HEK293 (cell line): Measurements from ENCODE around the gene NDUFS8.
A peak's percentile ranks its signal among the peaks of the same experiment; 100 is the strongest.

Source experiments
- CTCF ChIA-PET: fragments of 350-600 bp; formaldehyde crosslinking; extraction: SDS; loops from one replicate; lab custom pipeline; 2021; ENCODE audit warnings: antibody characterized with exemption; lab: Yijun Ruan, JAX
- POLR2A ChIA-PET: fragments of 300-600 bp; formaldehyde crosslinking; extraction: SDS; loops from one replicate; lab custom pipeline; 2020; ENCODE audit warnings: antibody characterized with exemption, inconsistent platforms; lab: Yijun Ruan, JAX
- H3K27ac ChIP-seq: fragments of 200-500 bp; sonication (Bioruptor generic); 2 replicates; pipeline ENCODE4 v1.5.1; 2014; ENCODE audit warnings: low read depth, low read length, control low read depth, inconsistent platforms; ENCODE audit errors: extremely low read depth
- H3K36me3 ChIP-seq, 2 experiments: fragments of 200-500 bp in 1 of 2; sonication (Bioruptor generic) in 1 of 2; 1 replicate in 1 of 2; 2 replicates in 1 of 2; pipeline ENCODE4 v1.5.1; 2014 to 2017; ENCODE audit warnings: inconsistent platforms in 2 of 2, low read length in 2 of 2; ENCODE audit not compliant: control insufficient read depth in 2 of 2, insufficient read depth in 1 of 2
- H3K4me1 ChIP-seq: fragments of 200-500 bp; sonication (Bioruptor generic); 2 replicates; pipeline ENCODE4 v1.5.1; 2014; ENCODE audit warnings: mild to moderate bottlenecking, low read length, inconsistent platforms; ENCODE audit not compliant: control insufficient read depth, insufficient read depth
- H3K4me3 ChIP-seq: 2 replicates; pipeline ENCODE4 v1.5.1; 2011; ENCODE audit warnings: low read depth, mild to moderate bottlenecking, control low read depth, low read length, moderate library complexity
- H3K9me3 ChIP-seq: fragments of 200-500 bp; sonication (Bioruptor generic); 2 replicates; pipeline ENCODE4 v1.5.1; 2014; ENCODE audit warnings: low read depth, low read length, inconsistent platforms; ENCODE audit not compliant: control insufficient read depth, insufficient read depth
- BCL11B ChIP-seq: fragments of 450-650 bp; formaldehyde crosslinking; IDR thresholded peaks from 2 replicates; pipeline ENCODE4 v1.5.1; 2016; ENCODE audit warnings: low read depth, missing biosample characterization, missing genetic modification characterization
- BCL6B ChIP-seq: fragments of 450-650 bp; formaldehyde crosslinking; IDR thresholded peaks from 2 replicates; pipeline ENCODE4 v1.5.1; 2017; ENCODE audit warnings: missing biosample characterization, missing genetic modification characterization
- GLIS1 ChIP-seq: fragments of 450-650 bp; formaldehyde crosslinking; IDR thresholded peaks from 2 replicates; pipeline ENCODE4 v1.5.1; 2016; ENCODE audit warnings: missing biosample characterization, missing genetic modification characterization
- GLIS2 ChIP-seq: fragments of 450-650 bp; formaldehyde crosslinking; IDR thresholded peaks from 2 replicates; pipeline ENCODE4 v1.5.1; 2016; ENCODE audit warnings: missing biosample characterization, missing genetic modification characterization
- KLF17 ChIP-seq: fragments of 450-650 bp; formaldehyde crosslinking; IDR thresholded peaks from 2 replicates; pipeline ENCODE4 v1.5.1; 2016; ENCODE audit warnings: missing biosample characterization, missing genetic modification characterization
- RBAK ChIP-seq: fragments of 450-650 bp; formaldehyde crosslinking; IDR thresholded peaks from 2 replicates; pipeline ENCODE4 v1.5.1; 2016; ENCODE audit warnings: missing biosample characterization, missing genetic modification characterization
- SCRT2 ChIP-seq: fragments of 450-650 bp; formaldehyde crosslinking; IDR thresholded peaks from 2 replicates; pipeline ENCODE4 v1.5.1; 2016; ENCODE audit warnings: missing biosample characterization, missing genetic modification characterization
- SP3 ChIP-seq: fragments of 450-650 bp; formaldehyde crosslinking; IDR thresholded peaks from 2 replicates; pipeline ENCODE4 v1.5.1; 2016; ENCODE audit warnings: missing biosample characterization, missing genetic modification characterization
- ZIC2 ChIP-seq: fragments of 450-650 bp; formaldehyde crosslinking; IDR thresholded peaks from 2 replicates; pipeline ENCODE4 v1.5.1; 2016; ENCODE audit warnings: missing biosample characterization, missing genetic modification characterization
- ZNF133 ChIP-seq: fragments of 450-650 bp; formaldehyde crosslinking; IDR thresholded peaks from 2 replicates; pipeline ENCODE4 v1.5.1; 2016; ENCODE audit warnings: missing biosample characterization, missing genetic modification characterization
- ZNF155 ChIP-seq: fragments of 450-650 bp; formaldehyde crosslinking; IDR thresholded peaks from 2 replicates; pipeline ENCODE4 v1.5.1; 2016; ENCODE audit warnings: missing biosample characterization, missing genetic modification characterization
- ZNF16 ChIP-seq: fragments of 450-650 bp; formaldehyde crosslinking; IDR thresholded peaks from 2 replicates; pipeline ENCODE4 v1.5.1; 2016; ENCODE audit warnings: low read depth, missing biosample characterization, missing genetic modification characterization
- ZNF174 ChIP-seq: fragments of 450-650 bp; formaldehyde crosslinking; IDR thresholded peaks from 2 replicates; pipeline ENCODE4 v1.5.0; 2017; ENCODE audit warnings: missing biosample characterization, mild to moderate bottlenecking, missing genetic modification characterization
- ZNF184 ChIP-seq: fragments of 450-650 bp; IDR thresholded peaks from 2 replicates; pipeline ENCODE4 v1.5.1; 2018; ENCODE audit warnings: missing biosample characterization, mild to moderate bottlenecking, missing genetic modification characterization
- ZNF19 ChIP-seq: fragments of 450-650 bp; formaldehyde crosslinking; IDR thresholded peaks from 2 replicates; pipeline ENCODE4; 2016; ENCODE audit warnings: missing biosample characterization, missing genetic modification characterization, low read depth
- ZNF223 ChIP-seq: fragments of 450-650 bp; formaldehyde crosslinking; IDR thresholded peaks from 2 replicates; pipeline ENCODE4 v1.5.1; 2016; ENCODE audit warnings: missing biosample characterization, missing genetic modification characterization
- ZNF266 ChIP-seq: fragments of 450-650 bp; formaldehyde crosslinking; IDR thresholded peaks from 2 replicates; pipeline ENCODE4 v1.5.1; 2016; ENCODE audit warnings: missing biosample characterization, missing genetic modification characterization, low read depth
- ZNF768 ChIP-seq: fragments of 450-650 bp; formaldehyde crosslinking; IDR thresholded peaks from 2 replicates; pipeline ENCODE4 v1.5.1; 2018; ENCODE audit warnings: missing biosample characterization, mild to moderate bottlenecking, missing genetic modification characterization
- ZNF785 ChIP-seq: fragments of 450-650 bp; formaldehyde crosslinking; IDR thresholded peaks from 2 replicates; pipeline ENCODE4 v1.5.1; 2016; ENCODE audit warnings: missing biosample characterization, missing genetic modification characterization
- ZNF792 ChIP-seq: fragments of 450-650 bp; formaldehyde crosslinking; IDR thresholded peaks from 2 replicates; pipeline ENCODE4 v1.5.1; 2016; ENCODE audit warnings: missing biosample characterization, missing genetic modification characterization
- TF ChIP-seq, protein P1 (sequence below): fragments of 450-650 bp; formaldehyde crosslinking; IDR thresholded peaks from 2 replicates; pipeline ENCODE4 v1.5.1; 2017; ENCODE audit warnings: missing biosample characterization, missing genetic modification characterization
- TF ChIP-seq, protein P2 (sequence below): fragments of 450-650 bp; formaldehyde crosslinking; optimal IDR thresholded peaks from 2 replicates; pipeline ENCODE3; 2016; ENCODE audit warnings: missing biosample characterization, mild to moderate bottlenecking, missing genetic modification characterization

Gene NDUFS8

GRCh38 chr11:67999201-67999629, 31.3 kb upstream of the NDUFS8 start (continued):
- TF ChIP-seq RBAK (tag by site-specific recombination) (no peak), BCL11B (tag by site-specific recombination) (no peak), ZNF155 (tag by site-specific recombination) (no peak), ZNF768 (tag by site-specific recombination) (no peak), ZNF184 (tag by site-specific recombination) (no peak)

- Histone ChIP-seq H3K9me3 (no peaks in the 10 kb centered on the region), H3K27ac (no peak overlapping the region), H3K36me3 (no peaks in the 10 kb centered on the region), H3K4me1 (no peaks in the 10 kb centered on the region; the same call in 1 of the 2 replicates), H3K4me3 (no peak overlapping the region)
- TF ChIP-seq ZNF266 (tag by site-specific recombination) (no peak), ZNF792 (tag by site-specific recombination) (no peak), ZNF223 (tag by site-specific recombination) (no peak)
- TF ChIP-seq, protein P1, sequence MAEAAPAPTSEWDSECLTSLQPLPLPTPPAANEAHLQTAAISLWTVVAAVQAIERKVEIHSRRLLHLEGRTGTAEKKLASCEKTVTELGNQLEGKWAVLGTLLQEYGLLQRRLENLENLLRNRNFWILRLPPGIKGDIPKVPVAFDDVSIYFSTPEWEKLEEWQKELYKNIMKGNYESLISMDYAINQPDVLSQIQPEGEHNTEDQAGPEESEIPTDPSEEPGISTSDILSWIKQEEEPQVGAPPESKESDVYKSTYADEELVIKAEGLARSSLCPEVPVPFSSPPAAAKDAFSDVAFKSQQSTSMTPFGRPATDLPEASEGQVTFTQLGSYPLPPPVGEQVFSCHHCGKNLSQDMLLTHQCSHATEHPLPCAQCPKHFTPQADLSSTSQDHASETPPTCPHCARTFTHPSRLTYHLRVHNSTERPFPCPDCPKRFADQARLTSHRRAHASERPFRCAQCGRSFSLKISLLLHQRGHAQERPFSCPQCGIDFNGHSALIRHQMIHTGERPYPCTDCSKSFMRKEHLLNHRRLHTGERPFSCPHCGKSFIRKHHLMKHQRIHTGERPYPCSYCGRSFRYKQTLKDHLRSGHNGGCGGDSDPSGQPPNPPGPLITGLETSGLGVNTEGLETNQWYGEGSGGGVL = no peak
- ChIA-PET CTCF (no interaction called here), POLR2A (no interaction called here)
Measured at GRCh38 chr11:67999704-68000103, 30.8 kb upstream of the NDUFS8 start.

DNA sequence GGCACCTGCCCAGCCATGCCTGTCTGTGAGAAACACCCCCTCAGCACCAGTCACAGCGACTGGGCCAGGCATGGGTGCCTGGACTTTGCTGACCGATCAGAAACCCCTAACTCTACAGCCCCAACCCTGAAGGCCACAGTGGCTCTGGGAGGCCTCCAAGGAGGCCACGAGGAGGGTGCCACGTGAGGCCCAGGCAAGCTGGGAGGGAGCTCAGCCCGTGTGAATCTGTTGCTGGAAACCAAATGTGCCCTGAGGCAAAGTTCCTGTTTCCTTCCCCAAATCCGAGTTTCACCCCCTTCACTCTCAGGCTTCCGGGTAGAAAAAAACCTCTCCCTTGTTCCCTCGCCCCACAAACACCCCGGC, 27.9 kb upstream of the NDUFS8 start:
- ChIA-PET POLR2A (interaction anchor here (1.1 kb wide), 1 partner anchor 10 kb away, joined by 3 read pairs; no protein-coding TSS in a partner anchor), CTCF (interaction anchor here (1.4 kb wide), 1 partner anchor 19 kb away, joined by 5 read pairs; no protein-coding TSS in a partner anchor)
- no peak overlapping the region for H3K4me3 ChIP-seq

DNA sequence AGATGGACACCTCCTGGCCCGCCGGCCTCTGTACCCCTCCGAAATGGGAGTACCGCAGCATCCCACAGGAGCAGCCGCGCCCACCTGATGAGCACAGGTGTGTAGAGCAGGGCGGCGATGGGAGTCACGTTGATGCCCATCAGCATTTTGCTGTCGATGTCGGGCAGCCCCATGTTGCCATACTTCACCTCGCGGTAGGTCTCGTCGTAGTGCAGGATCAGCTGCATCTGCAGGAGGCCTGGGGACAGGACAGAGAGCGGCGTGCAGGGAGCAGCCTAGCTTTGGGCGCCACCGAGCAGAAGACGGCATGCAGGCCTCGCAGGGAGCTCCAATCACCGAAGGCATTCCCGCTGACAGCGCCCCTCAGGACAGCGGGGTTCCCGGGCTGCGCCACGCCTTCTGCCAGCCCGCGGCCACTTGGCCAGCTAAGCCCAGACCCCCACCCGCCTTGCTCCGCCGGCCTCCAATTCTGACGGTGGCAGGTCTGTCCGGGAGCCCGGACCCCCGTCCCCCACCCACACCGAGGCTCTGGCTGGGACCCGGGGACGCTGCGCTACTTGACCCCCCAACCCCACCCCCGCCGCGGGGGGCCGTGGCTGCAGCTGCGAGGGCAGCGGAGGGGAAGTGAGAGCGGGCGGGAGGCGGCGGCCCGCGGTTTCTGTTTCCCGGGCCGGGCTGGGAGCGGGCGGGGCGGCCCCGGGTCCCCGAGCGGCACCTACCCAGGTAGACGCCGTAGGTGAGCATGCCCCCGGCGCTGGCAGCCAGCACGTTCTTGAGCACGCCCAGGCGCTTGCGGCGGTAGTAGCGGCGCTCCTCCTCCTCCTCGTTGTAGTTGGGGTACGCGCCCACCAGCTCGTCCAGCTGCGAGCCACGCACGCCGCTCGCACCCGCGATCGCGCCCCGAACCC, 27.3 kb upstream of the NDUFS8 start:
- Histone ChIP-seq H3K4me1 (no peaks in the 10 kb centered on the region; the same call in 1 of the 2 replicates), H3K36me3 (no peaks in the 10 kb centered on the region), H3K9me3 (no peaks in the 10 kb centered on the region), H3K27ac (no peak overlapping the region), H3K4me3 (peak overlapping the region; percentile 48)
- ChIA-PET POLR2A (interaction anchor here (1.1 kb wide), 1 partner anchor 10 kb away, joined by 3 read pairs; no protein-coding TSS in a partner anchor), CTCF (interaction anchor here (1.4 kb wide), 1 partner anchor 18 kb away, joined by 5 read pairs; no protein-coding TSS in a partner anchor)
- no peak for TF ChIP-seq ZNF174 (tag by site-specific recombination)
- TF ChIP-seq SP3 (tag by site-specific recombination) = no peak
- no peak for TF ChIP-seq ZNF19 (tag by site-specific recombination)
- peak; percentile 47; the same call in 1 of the 2 replicates for TF ChIP-seq SCRT2
- TF ChIP-seq, protein P2, sequence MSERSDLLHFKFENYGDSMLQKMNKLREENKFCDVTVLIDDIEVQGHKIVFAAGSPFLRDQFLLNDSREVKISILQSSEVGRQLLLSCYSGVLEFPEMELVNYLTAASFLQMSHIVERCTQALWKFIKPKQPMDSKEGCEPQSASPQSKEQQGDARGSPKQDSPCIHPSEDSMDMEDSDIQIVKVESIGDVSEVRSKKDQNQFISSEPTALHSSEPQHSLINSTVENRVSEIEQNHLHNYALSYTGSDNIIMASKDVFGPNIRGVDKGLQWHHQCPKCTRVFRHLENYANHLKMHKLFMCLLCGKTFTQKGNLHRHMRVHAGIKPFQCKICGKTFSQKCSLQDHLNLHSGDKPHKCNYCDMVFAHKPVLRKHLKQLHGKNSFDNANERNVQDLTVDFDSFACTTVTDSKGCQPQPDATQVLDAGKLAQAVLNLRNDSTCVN (tag by site-specific recombination) = peak; percentile 33
- TF ChIP-seq ZIC2 (tag by site-specific recombination) = peak; percentile 68
- TF ChIP-seq ZNF133 = no peak
- no peak for TF ChIP-seq ZNF16 (tag by site-specific recombination)
- no peak for TF ChIP-seq ZNF785 (tag by site-specific recombination)
- TF ChIP-seq KLF17 = no peak
- TF ChIP-seq GLIS2 (tag by site-specific recombination) = peak; percentile 48
- peak; percentile 33; the same call in 1 of the 2 replicates for TF ChIP-seq GLIS1 (tag by site-specific recombination)

More for the DNA sequence above, 27.9 kb upstream of the NDUFS8 start:
- no peak for TF ChIP-seq BCL6B (tag by site-specific recombination)
- TF ChIP-seq, all 188 proteins: peak for 0
- H3K27ac ChIP-seq = no peak overlapping the region
- H3K4me1 ChIP-seq = no peaks in the 10 kb centered on the region; the same call in 1 of the 2 replicates
- no peaks in the 10 kb centered on the region for H3K36me3 ChIP-seq
- H3K9me3 ChIP-seq = no peaks in the 10 kb centered on the region
